ENCODE measurements around the gene CDCA7L.

CDCA7L gene

GRCh38 chr7:21972397-21972784 lies 26.7 kb upstream of the CDCA7L start:
- no peak overlapping the region for H3K4me3 ChIP-seq (replicated peaks; ENCODE audit: low read depth, low read length)
- no peak for DNase-seq (ENCODE audit: low read depth)
- TF ChIP-seq CTCF (IDR thresholded peaks at IDR 0.05; ENCODE audit: low read length, missing control alignments), result no peak

- DNase-seq (ENCODE audit: low read depth), result no peak
- H3K4me3 ChIP-seq (replicated peaks; ENCODE audit: low read depth, low read length), result no peak overlapping the region
- no peak for TF ChIP-seq CTCF (IDR thresholded peaks at IDR 0.05; ENCODE audit: low read length, missing control alignments)
Observed at GRCh38 chr7:21971780-21972396, 26.2 kb upstream of the CDCA7L start.

- H3K4me3 ChIP-seq (replicated peaks; ENCODE audit: low read depth, low read length), result no peak overlapping the region
- no peak for DNase-seq (ENCODE audit: low read depth)
- TF ChIP-seq CTCF (IDR thresholded peaks at IDR 0.05; ENCODE audit: low read length, missing control alignments), result no peak
Observed at GRCh38 chr7:21969822-21970221, 24.1 kb upstream of the CDCA7L start.

- TF ChIP-seq CTCF (IDR thresholded peaks at IDR 0.05; ENCODE audit: low read length, missing control alignments), result no peak
- no peak overlapping the region for H3K4me3 ChIP-seq (replicated peaks; ENCODE audit: low read depth, low read length)
- DNase-seq (ENCODE audit: low read depth), result no peak
Observed at GRCh38 chr7:21967598-21968003, 21.9 kb upstream of the CDCA7L start.

DNA sequence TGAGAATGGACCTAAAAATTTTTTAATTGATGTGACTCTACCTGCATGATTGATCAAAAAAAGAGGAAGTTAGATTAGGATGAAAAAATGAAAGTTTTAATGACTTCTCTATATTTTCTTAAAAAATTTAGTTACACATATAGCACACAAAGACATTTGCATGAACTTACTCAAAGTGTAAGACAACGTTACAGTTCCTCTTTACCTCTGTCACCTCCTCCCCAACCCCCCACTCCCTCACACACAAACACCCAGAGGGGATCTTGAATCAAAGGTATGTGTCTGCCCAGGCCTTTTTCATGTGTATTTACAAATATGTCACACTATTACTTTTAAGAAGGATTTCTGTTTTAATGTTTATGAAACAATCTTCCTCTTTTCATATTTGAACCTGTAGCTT lies 20.6 kb upstream of the CDCA7L start:
- no peak overlapping the region for H3K4me3 ChIP-seq (replicated peaks; ENCODE audit: low read depth, low read length)
- DNase-seq (ENCODE audit: low read depth), result no peak
- TF ChIP-seq CTCF (IDR thresholded peaks at IDR 0.05; ENCODE audit: low read length, missing control alignments), result no peak

DNA sequence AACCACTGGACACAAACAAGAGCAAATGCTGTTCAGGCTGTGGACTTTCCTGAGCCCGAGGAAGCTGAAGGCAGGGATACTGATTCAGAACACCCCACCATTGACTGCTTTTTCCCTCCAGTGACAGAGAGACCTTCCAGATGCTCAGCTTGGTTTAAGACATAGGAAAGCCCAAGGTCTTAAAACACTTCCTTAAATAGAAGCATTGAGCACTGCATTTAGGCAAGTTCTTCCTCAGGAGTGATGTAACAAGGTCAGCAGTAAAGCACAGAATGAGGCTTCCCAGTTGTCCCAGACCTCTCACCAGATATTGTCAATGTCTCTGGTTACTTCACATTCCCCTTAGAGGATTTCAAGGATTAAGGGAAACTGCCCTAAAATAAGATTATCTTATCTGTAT lies 19.6 kb upstream of the CDCA7L start:
- no peak for DNase-seq (ENCODE audit: low read depth)
- TF ChIP-seq CTCF (IDR thresholded peaks at IDR 0.05; ENCODE audit: low read length, missing control alignments), result no peak
- H3K4me3 ChIP-seq (replicated peaks; ENCODE audit: low read depth, low read length), result no peak overlapping the region

DNA sequence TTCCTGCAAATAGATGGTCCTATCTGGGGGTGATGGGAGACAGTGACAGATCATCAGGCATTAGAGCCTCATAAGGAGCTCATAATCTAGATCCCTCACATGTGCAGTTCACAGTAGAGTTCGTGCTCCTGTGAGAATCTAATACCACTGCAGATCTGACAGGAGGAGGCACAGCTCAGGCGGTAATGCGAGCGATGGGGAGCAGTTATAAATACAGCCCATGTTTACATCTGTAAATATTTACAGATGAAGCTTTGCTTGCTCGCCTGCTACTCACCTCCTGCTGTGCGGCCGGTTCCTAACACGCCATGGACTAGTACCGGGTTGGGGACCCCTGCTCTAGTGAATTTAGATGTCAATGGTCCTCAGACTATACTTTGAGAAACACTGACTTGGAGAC lies 17.0 kb upstream of the CDCA7L start:
- H3K4me3 ChIP-seq (replicated peaks; ENCODE audit: low read depth, low read length), result no peak overlapping the region
- no peak for TF ChIP-seq CTCF (IDR thresholded peaks at IDR 0.05; ENCODE audit: low read length, missing control alignments)

More for the DNA sequence above, 17.0 kb upstream of the CDCA7L start:
- no peak for DNase-seq (ENCODE audit: low read depth)

Data from fibroblast of pulmonary artery (primary cell).